GM18505 (cell line): Measurements from ENCODE around the gene LCN12.
"Not testable (repeated sequence)": the region's sequence is repeated elsewhere in the genome, so short reads cannot be mapped to it uniquely, and the experiment has no call there.

Source experiments
- ATAC-seq: cut with Tn5 transposase; IDR thresholded peaks from one replicate; pipeline ENCODE4 v1.9.1; 2021; ENCODE audit not compliant: unreplicated experiment
- POLR2A ChIP-seq: IDR thresholded peaks from 4 replicates; pipeline ENCODE4 v1.6.1; 2011; ENCODE audit warnings: borderline replicate concordance; ENCODE audit not compliant: insufficient read depth, insufficient read length; ENCODE audit errors: extremely low read depth

Gene LCN12

DNA sequence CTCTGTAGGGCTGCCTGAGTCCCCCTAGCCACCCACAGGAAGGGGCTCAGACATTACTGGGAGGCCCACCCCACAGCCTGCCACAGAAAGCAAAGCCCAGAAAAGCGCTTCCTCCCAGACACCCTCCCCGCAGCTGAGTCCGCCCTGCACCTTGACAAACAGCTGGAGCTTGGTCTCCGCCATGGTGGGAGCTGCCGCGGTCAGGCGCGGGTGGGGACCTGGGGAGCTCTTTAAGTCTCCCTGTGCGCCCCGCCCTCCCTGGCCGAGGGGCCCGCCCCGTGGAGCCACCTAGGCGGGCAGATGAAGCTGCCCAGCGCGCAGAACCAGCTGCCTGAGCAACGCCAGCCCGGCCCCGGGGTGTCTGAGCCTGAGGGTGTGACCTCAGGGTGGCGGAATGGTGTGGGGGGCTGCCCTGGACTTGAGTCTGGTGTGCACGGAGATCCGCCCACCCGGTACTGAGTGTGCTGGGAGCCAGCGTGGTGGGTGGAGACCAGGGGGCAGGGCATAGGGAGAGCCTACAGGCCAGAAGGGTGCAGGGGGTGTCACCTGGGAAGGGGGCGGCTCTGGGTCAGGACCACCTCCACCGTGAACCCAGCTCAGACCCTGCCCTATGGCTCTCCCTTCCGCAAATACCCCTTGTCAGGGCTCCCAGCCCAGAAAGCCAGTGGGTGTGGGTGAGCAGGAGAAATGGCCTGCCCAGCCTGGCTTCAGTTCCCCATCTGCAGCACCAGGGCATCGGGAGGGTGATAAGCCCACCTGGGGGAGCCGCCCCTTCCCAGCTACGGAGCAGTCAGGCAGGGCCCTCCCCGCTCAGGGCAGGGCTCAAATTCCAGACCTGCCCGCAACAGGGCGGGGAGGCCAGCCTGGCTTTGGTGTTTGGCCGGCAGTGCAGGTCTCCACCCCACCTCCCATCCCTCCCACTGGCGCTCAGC is 44.6 kb downstream of the LCN12 start, which contains the start of gene CLIC3:
Gene CLIC3, minus strand, starts transcription at position 208 of the 932 bp plus-strand sequence. Its CDS starts 25 bp downstream, at position 183.
- TF ChIP-seq POLR2A = no peak
- ATAC-seq = no peak

DNA sequence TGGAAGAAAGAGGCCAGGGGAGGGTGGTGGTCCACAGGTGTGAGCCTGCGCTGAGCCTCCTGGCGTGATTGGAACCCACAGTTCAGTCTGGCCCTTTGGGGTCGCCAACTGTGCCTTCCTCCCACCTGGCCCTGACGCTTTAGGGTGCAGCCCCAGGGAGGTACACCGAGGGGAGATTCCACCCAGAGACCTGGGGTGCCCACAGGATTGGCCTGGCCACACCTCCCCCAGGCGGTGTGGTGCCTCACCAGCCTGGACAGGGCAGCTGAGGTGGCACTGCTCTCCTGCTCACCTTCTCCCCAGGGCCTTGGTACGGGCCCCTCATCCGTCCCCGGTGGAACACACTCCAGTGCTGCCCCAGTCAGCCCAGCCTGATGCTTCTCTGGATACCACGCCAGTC is 45.3 kb downstream of the LCN12 start:
- no peak for TF ChIP-seq POLR2A
- ATAC-seq = no peak

DNA sequence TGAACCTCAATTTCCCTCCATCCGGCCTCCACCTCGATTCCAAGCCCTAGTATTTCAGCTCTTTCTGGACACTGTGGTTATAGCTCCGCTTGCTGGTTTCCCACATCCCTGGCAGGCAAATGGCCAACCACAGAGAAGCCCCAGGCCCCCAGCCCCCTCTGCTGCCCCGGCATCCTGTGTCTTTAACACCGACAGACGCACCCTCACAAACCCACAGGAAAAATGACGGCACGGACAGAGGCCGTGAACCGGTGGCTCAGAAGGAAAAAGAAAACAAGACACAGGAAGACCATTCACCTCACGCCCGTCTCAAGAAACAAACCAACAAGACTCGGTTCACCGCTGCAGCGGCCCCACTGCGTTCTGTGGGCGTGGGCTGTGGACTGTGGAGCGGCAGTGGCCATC is 45.8 kb downstream of the LCN12 start:
- no peak for TF ChIP-seq POLR2A
- ATAC-seq = no peak

DNA sequence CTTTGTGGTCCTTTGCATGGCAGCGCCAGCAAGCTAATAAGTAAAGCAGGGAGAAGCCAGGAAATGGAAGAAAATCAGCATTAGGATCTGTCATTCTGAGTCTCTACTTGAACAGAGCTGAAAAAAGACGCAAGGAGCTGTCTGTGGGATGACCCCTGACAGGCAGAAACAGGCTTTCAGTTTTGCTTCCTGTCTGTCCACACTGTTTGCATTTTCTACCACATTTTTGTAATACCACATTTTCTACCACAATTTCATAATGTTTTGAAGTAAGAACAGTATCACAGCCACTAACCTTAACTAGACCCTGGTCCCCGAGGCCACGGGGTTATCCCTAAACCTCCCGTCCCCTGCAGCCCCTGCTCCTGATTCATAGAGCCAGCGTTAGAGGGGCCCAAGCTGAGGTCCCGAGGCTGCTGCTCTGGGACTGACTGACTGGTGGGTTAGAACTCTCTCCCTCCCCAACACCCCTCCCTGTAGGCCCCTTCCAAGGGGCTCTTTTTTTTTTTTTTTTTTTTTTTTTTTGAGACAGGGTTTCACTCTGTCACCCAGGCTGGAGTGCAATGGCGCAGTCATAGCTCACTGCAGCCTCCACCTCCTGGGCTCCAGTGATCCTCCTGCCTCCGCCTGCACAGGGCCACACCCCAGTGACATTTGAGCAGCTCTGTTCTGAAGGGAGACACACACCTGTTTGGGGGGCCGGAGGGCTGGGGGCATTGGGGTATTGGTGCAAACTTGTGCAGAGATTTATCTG is 48.3 kb downstream of the LCN12 start:
- no peak for TF ChIP-seq POLR2A
- peak; percentile 47 for ATAC-seq

DNA sequence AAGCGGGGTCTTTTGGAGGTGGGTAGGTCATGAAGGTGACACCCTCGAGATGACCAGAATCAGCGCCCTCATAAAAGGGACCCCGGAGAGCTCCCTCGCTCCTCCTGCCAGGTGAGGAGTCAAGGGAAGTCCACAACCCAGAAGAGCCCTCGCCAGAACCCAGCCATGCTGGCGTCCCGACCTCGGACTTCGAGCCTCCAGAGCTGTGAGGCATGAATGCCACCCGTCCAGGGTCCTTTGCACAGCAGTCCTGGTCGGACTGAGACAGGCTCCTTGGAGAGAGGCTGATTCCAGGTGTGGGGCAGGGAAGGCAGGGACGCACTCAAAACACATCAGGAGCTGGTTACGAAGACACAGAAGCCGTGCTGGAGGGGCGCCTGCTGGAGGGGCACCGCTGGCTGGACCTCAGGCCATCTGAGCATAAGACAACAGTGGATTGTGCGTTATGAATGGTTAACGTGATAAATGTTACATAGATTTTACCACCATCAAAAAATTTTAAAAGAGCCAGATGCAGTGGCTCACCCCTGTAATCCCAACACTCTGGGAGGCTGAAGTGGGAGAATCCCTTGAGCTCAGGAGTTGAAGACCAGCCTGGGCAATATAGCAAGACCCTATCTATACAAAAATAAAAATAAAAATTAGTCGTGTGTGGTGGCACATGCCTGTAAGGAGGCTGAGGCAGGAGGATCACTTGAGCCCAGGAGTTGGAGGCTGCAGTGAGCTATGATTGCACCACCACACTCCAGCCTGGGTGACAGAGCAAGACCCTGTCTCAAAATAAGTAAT is 50.0 kb downstream of the LCN12 start:
- ATAC-seq = no peak
- no peak for TF ChIP-seq POLR2A

DNA sequence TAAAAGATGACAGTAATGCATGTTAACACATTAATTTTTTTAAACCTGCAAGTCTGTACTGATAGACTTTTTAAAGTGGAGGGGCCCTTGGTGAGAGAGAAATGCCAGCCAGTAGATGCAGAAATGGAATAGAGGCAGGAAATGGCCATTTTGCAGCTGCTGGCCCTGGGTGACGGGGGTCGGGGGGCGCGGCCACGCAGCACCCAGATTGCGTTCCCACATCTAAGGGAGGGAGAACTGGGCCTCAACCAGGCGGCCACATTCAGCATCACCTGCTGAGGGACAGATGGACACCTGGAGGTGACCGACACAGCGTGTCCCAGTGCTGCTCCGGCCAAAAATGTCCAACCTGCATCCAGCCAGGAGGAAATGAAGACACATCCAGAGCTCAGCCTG is 50.6 kb downstream of the LCN12 start:
- no peak for ATAC-seq
- TF ChIP-seq POLR2A = no peak

DNA sequence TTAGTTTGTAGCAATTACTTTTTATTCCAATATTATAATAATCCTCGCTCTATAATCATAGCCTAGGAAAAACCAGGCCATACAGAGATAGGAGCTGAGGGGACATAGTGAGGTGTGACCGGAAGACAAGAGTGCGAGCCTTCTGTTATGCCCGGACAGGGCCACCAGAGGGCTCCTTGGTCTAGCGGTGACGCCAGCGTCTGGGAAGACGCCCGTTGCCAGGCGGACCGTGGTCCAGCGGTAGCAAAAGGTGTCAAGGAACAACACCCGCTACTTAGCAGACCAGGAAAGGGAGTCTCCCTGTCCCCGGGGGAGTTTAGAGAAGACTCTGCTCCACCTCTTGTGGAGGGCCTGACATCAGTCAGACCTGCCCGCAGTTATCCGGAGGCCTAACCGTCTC is 52.2 kb downstream of the LCN12 start:
- not testable (repeated sequence) for ATAC-seq
